Parathyroid adenoma (tissue), 2 donors: Measurements from ENCODE around the gene TSG101.

Experiments
- H2AFZ ChIP-seq: fragments of 300-600 bp; sonication (generic); one replicate; pipeline ENCODE4 v1.7.0; 2017; ENCODE audit warnings: antibody characterized with exemption, mild to moderate bottlenecking
- H3K27ac ChIP-seq: fragments of 300-600 bp; sonication (generic); one replicate; pipeline ENCODE4 v1.7.0; 2017
- H3K27me3 ChIP-seq: fragments of 300-600 bp; sonication (generic); one replicate; pipeline ENCODE4 v1.7.0; 2017; ENCODE audit warnings: low read length; ENCODE audit not compliant: control insufficient read depth, insufficient read depth
- H3K36me3 ChIP-seq: fragments of 300-600 bp; sonication (generic); one replicate; pipeline ENCODE4 v1.7.0; 2017; ENCODE audit warnings: low read length; ENCODE audit not compliant: control insufficient read depth, insufficient read depth
- H3K4me1 ChIP-seq: fragments of 300-600 bp; sonication (generic); one replicate; pipeline ENCODE4 v1.7.0; 2017; ENCODE audit warnings: control low read depth
- H3K4me2 ChIP-seq: fragments of 300-600 bp; sonication (generic); one replicate; pipeline ENCODE4 v1.7.0; 2017; ENCODE audit warnings: low read length
- H3K4me3 ChIP-seq: fragments of 300-600 bp; sonication (generic); one replicate; pipeline ENCODE4 v1.7.0; 2017; ENCODE audit warnings: low read depth, low read length
- H3K79me2 ChIP-seq: fragments of 300-600 bp; sonication (generic); one replicate; pipeline ENCODE4 v1.7.0; 2017; ENCODE audit warnings: control low read depth
- H3K9ac ChIP-seq: fragments of 300-600 bp; sonication (generic); one replicate; pipeline ENCODE4 v1.7.0; 2017; ENCODE audit warnings: mild to moderate bottlenecking
- H3K9me3 ChIP-seq: fragments of 300-600 bp; sonication (generic); one replicate; pipeline ENCODE4 v1.7.0; 2017; ENCODE audit warnings: low read length; ENCODE audit not compliant: control insufficient read depth
- CTCF ChIP-seq: fragments of 300-600 bp; sonication (generic); IDR thresholded peaks from one replicate; pipeline ENCODE4 v1.7.0; 2017; ENCODE audit warnings: antibody characterized with exemption, mild to moderate bottlenecking
- donor health status: primary hyperparathyroidism.

TSG101 gene

GRCh38 chr11:18526521-18527296 is at the start of gene TSG101:
Gene TSG101 (minus strand): TSS chr11:18526942. CDS start chr11:18526816, 126 bp downstream.
- Histone ChIP-seq H3K4me3 (peak within 1 kb of the TSS; percentile 89), H2AFZ (peak within 1 kb of the TSS; percentile 94), H3K79me2 (peaks cover 18% of the 10 kb centered on the region), H3K27ac (peak within 1 kb of the TSS; percentile 94), H3K9ac (peak within 1 kb of the TSS; percentile 76), H3K4me2 (peak within 1 kb of the TSS; percentile 81), H3K36me3 (no peaks in the 10 kb centered on the region), H3K27me3 (no peaks in the 10 kb centered on the region), H3K4me1 (no peaks in the 10 kb centered on the region), H3K9me3 (no peaks in the 10 kb centered on the region)
- TF ChIP-seq CTCF: no peak

- no peak overlapping the region for H3K4me2 ChIP-seq
- no peaks in the 10 kb centered on the region for H3K4me1 ChIP-seq
- no peak overlapping the region for H3K27ac ChIP-seq
- H2AFZ ChIP-seq: no peak overlapping the region
- H3K4me3 ChIP-seq: no peak overlapping the region
- H3K36me3 ChIP-seq: no peaks in the 10 kb centered on the region
- no peak for TF ChIP-seq CTCF
- no peak overlapping the region for H3K9ac ChIP-seq
- no peaks in the 10 kb centered on the region for H3K9me3 ChIP-seq
- no peaks in the 10 kb centered on the region for H3K79me2 ChIP-seq
- H3K27me3 ChIP-seq: no peaks in the 10 kb centered on the region
Measured at GRCh38 chr11:18575361-18575760, 48.6 kb upstream of the TSG101 start.

GRCh38 chr11:18567081-18567480 is 40.3 kb upstream of the TSG101 start:
- Histone ChIP-seq H3K4me1 (no peaks in the 10 kb centered on the region), H2AFZ (no peak overlapping the region), H3K79me2 (no peaks in the 10 kb centered on the region), H3K9ac (no peak overlapping the region), H3K27me3 (no peaks in the 10 kb centered on the region), H3K36me3 (no peaks in the 10 kb centered on the region), H3K9me3 (no peaks in the 10 kb centered on the region), H3K4me3 (no peak overlapping the region), H3K27ac (no peak overlapping the region), H3K4me2 (no peak overlapping the region)
- no peak for TF ChIP-seq CTCF

- Histone ChIP-seq H3K9ac (no peak overlapping the region), H3K4me2 (no peak overlapping the region), H3K4me1 (no peaks in the 10 kb centered on the region), H3K4me3 (no peak overlapping the region), H3K9me3 (no peaks in the 10 kb centered on the region), H3K27me3 (no peaks in the 10 kb centered on the region), H3K36me3 (no peaks in the 10 kb centered on the region), H2AFZ (no peak overlapping the region), H3K79me2 (no peaks in the 10 kb centered on the region), H3K27ac (no peak overlapping the region)
- no peak for TF ChIP-seq CTCF
Measured at GRCh38 chr11:18566406-18566805, 39.7 kb upstream of the TSG101 start.

- TF ChIP-seq CTCF: no peak
Measured at GRCh38 chr11:18564149-18564548, 37.4 kb upstream of the TSG101 start.

More at GRCh38 chr11:18564149-18564548, 37.4 kb upstream of the TSG101 start:
- H3K27ac ChIP-seq: no peak overlapping the region
- H3K4me1 ChIP-seq: no peaks in the 10 kb centered on the region
- no peaks in the 10 kb centered on the region for H3K9me3 ChIP-seq
- no peaks in the 10 kb centered on the region for H3K79me2 ChIP-seq
- no peak overlapping the region for H3K4me3 ChIP-seq
- no peak overlapping the region for H2AFZ ChIP-seq
- H3K36me3 ChIP-seq: no peaks in the 10 kb centered on the region
- no peaks in the 10 kb centered on the region for H3K27me3 ChIP-seq
- no peak overlapping the region for H3K4me2 ChIP-seq
- H3K9ac ChIP-seq: no peak overlapping the region
